SH-SY5Y (cell line): ENCODE results near the gene CHN1.
A peak's percentile ranks its signal among the peaks of the same experiment; 100 is the strongest.

Experiments used
- GATA2 ChIP-seq: IDR thresholded peaks from 2 replicates; pipeline ENCODE4 v1.6.1; 2011; ENCODE audit warnings: mild to moderate bottlenecking, low read depth, low read length
- GATA3 ChIP-seq: IDR thresholded peaks from 2 replicates; pipeline ENCODE4 v1.6.1; 2011; ENCODE audit warnings: low read depth, mild to moderate bottlenecking, low read length, moderate library complexity

CHN1 gene

DNA sequence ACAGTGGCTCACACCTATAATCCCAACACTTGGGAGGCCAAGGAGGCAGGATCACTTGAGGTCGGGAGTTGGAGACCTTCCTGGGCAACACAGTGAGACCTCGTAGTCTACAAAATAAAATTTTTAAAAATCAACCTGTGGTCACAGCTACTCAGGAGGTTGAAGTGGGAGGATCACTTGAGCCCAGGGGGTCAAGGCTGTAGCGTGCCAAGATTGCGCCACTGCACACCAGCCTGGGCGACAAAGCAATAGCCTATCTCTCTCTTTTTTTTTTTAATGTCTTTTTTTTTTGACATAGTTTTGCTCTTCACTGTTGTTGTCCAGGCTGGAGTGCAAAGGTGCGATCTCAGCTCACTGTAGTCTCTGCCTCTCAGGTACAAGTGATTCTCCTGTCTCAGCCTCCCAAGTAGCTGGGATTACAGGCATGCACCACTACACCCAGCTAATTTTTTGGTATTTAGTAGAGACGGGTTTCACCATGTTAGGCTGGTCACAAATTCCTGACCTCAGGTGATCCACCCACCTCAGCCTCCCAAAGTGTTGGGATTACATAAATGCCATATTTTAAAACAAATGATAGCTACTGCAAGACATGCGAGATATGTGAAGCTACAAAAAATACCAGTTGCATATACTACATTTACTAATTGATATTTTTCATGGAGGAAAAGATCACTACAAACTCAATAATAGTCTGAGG, 55.0 kb downstream of the CHN1 start:
- TF ChIP-seq GATA3 (no peak), GATA2 (no peak)

GRCh38 chr2:174945601-174946260, 59.5 kb downstream of the CHN1 start:
- TF ChIP-seq GATA2 = no peak
- no peak for TF ChIP-seq GATA3

DNA sequence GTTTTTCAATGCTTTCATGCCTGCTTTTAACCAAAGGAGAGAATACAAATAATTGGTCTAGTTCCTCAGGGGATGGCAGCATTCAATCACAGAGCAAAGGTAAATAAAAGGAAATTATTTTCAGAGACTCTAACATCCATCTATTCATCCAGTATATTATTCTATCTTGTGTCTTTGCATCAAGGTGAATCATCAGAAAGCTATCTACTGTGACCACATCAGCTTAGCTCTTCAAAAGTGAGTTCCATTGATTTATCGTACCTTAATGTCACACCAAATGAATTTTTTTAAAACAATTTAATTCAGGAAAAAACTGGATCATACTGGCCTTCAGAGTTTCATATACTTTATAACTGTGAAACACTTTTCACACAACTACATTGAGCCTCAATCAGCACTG, 66.1 kb downstream of the CHN1 start:
- TF ChIP-seq GATA2 = no peak

DNA sequence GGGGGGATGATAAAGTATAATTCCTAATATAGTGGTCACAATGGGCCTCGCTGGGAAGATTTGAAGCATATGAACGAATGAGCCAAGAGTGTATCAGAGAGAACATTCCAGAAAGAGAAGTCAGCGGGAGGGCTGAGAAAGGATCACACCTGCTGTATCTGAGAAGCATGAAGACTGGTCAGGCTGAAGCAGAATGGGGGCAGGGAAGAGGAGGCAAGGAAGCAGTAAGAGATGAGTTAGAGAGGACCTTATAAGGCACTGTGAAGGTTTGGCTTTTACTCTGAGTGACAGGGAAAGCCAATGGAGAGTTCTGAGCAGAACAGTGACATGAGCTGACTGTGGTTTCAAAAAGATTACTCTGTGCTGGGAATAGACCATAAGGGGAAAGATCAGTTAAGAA, 73.5 kb downstream of the CHN1 start:
- TF ChIP-seq GATA3 (no peak), GATA2 (no peak)

DNA sequence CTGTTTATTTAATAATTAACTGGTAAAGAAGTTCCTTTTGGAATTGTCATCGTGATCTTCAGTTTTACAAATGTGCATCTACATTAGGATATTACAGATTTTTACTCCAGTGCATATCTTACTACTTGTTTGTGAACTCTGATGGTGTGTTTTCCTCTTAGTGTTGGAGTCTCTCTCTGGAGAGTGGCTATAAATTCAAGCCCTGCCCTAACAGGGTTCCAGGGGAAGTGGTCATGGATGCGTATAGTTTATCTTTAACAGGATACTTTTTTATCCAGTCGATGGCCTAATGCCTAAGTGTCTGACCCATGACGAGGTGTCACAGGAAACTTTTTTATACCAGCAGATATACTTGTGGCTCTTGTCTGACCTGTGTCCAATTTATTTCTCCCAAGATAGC, 75.4 kb downstream of the CHN1 start:
- TF ChIP-seq GATA3 (no peak), GATA2 (no peak)

DNA sequence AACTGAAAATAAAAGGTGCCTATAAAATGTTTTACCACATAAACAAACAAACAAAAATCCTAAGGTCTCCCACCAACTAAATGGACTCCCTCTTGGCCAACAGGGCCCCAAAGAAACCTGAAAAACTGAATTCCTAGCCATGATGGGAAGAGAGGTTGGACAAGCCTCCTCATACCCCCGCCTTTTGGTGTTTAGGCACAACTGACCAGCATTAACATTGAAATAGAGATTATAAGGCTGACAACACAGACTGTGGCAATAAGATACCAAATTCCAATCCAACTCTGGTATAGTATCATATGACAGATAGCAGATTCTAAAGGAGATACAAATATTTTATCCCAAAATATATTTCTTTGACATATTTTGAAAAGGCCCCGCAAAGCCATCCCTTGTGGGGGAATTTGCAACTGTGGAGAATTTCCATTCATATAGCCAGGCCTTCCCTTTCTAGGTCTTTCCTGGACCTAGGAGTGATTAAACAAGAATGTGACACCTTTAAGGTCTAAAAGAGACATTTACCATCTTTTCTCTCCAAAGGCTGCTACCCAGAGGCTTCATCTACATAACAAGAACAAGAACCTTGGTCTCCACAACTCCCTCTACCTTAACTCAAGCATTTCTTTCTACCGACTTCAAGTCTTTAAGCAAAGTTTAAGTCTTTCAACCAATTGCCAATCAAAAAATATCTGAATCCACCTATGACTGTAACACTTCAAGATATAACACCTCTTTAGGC, 80.0 kb downstream of the CHN1 start:
- TF ChIP-seq GATA2 (no peak), GATA3 (no peak)

GRCh38 chr2:174924061-174924693, 81.0 kb downstream of the CHN1 start:
- TF ChIP-seq GATA3 (no peak), GATA2 (no peak)

DNA sequence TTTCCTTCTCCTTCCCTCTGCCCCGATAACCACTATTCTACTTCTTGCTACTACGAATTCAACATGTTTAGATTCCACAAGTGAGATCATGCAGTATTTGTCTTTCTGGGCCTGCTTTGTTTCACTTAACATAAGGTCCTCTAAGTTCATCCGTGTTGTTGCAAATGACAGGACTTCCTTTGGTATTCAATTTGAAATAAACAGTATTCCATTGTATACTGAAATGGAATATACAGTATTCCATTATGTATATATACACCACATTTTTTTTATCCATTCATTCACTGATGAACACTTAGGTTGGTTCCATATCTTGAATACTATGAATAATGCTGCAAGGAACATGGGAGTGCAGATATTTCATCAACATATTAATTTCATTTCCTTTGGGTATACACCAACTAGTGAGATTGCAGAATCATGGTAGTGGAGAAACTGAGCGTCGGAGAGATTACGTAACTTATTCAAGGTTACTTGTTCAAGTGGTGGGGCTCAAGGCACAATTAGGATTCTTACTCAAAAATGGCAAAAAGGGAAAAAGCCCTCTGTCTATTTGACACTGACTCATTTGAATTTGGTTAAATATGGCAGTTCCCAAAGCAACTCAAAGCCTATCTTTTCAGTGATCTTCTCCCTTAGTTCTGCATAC, 85.1 kb downstream of the CHN1 start:
- TF ChIP-seq GATA2 (no peak), GATA3 (no peak)

GRCh38 chr2:174918886-174919526, 86.2 kb downstream of the CHN1 start:
- TF ChIP-seq GATA2 (no peak), GATA3 (no peak)

GRCh38 chr2:174916270-174916930, 88.8 kb downstream of the CHN1 start:
- TF ChIP-seq GATA3 (no peak), GATA2 (no peak)

- peak; percentile 42 for TF ChIP-seq GATA2
- peak; percentile 9; the same call in 1 of the 2 replicates for TF ChIP-seq GATA3
Observed at GRCh38 chr2:174914853-174915760, 90.1 kb downstream of the CHN1 start.

GRCh38 chr2:174908284-174908683, 96.9 kb downstream of the CHN1 start:
- no peak for TF ChIP-seq GATA2
- TF ChIP-seq GATA3 = no peak
